ENCODE results near the gene CNKSR3. TPM values are rescaled to one million over a fixed set of nuclear protein-coding genes. Genes with fewer than 3 reads are reported as not detected.

Gene CNKSR3
- total RNA-seq, 1 experiment from 2014 or later = 5.6 TPM

- no peak overlapping the region for H3K27ac Mint-ChIP-seq
- H3K4me3 Mint-ChIP-seq = no peak overlapping the region
- no peaks in the 10 kb centered on the region for H3K27me3 ChIP-seq (ENCODE audit: insufficient read depth, low read length)
Observed at GRCh38 chr6:154430481-154430919, 80.0 kb downstream of the CNKSR3 start.

More at GRCh38 chr6:154430481-154430919, 80.0 kb downstream of the CNKSR3 start:
- no peak overlapping the region for H3K4ac ChIP-seq (ENCODE audit: low read depth, low read length)
- no peak overlapping the region for H4K5ac ChIP-seq (ENCODE audit: insufficient read length, low read depth, low read length)
- H2BK15ac ChIP-seq (ENCODE audit: low read depth, low read length) = no peak overlapping the region
- H4K20me1 ChIP-seq (ENCODE audit: control insufficient read depth, insufficient read depth, insufficient read length) = no peaks in the 10 kb centered on the region
- Mint-ChIP-seq H3K36me3 (ENCODE audit: insufficient read depth in 1 of 3, low read depth in 3 of 3) (peaks cover 9 to 27% (median 12%) of the 10 kb centered on the region in 3 experiments), H3K9me3 (peaks cover 9 to 11% of the 10 kb centered on the region in 2 experiments), H3K27me3 (ENCODE audit: low read depth) (no peaks in the 10 kb centered on the region), H3K4me1 (peaks cover 13 to 16% of the 10 kb centered on the region in 2 experiments)
- no peak overlapping the region for H3K18ac ChIP-seq (ENCODE audit: insufficient read length, low read depth, low read length)
- H3K9me3 ChIP-seq (ENCODE audit: control insufficient read depth, low read depth, low read length) = no peaks in the 10 kb centered on the region
- H2BK5ac ChIP-seq (ENCODE audit: insufficient read length, low read length) = no peak overlapping the region
- no peak overlapping the region for H3K4me2 ChIP-seq (ENCODE audit: insufficient read depth, insufficient read length, low read length)
- H3K4me1 ChIP-seq (ENCODE audit: insufficient read depth, low read length) = peaks cover 4% of the 10 kb centered on the region; the same call in 1 of the 2 replicates
- no peak overlapping the region for H2AK5ac ChIP-seq (ENCODE audit: insufficient read length, low read length)
- DNase-seq = no peak
- no peak overlapping the region for H3K9ac ChIP-seq (ENCODE audit: extremely low read depth, insufficient read length, low read length)
- no peak overlapping the region for H2BK12ac ChIP-seq (ENCODE audit: insufficient read length, low read depth, low read length)
- WGBS (ENCODE audit: extremely low coverage, insufficient read length, low lambda C conversion rate) = no CpG with 5 or more reads among the region's 1 CpG
- H3K14ac ChIP-seq (ENCODE audit: insufficient read depth, low read length) = no peak overlapping the region
- H3K56ac ChIP-seq (ENCODE audit: insufficient read length, low read depth, low read length) = no peak overlapping the region
- no peak overlapping the region for H2BK120ac ChIP-seq (ENCODE audit: low read depth, low read length, poor library complexity, severe bottlenecking)
- H3T11ph ChIP-seq (ENCODE audit: low read length) = no peak overlapping the region
- H3K79me1 ChIP-seq (ENCODE audit: insufficient read depth, low read depth, low read length, poor library complexity, severe bottlenecking) = no peaks in the 10 kb centered on the region
- no peak for TF ChIP-seq CTCF (conservative IDR thresholded peaks at IDR 0.05)
- no peak overlapping the region for H3K27ac ChIP-seq (ENCODE audit: insufficient read length, low read depth, low read length)
- H4K8ac ChIP-seq (replicated peaks; ENCODE audit: insufficient read length, low read depth, low read length) = no peak overlapping the region
- H2AFZ ChIP-seq (ENCODE audit: low read length) = no peak overlapping the region
- H2BK20ac ChIP-seq (ENCODE audit: low read depth, low read length, poor library complexity, severe bottlenecking) = no peak overlapping the region
- no peak overlapping the region for H3K23ac ChIP-seq (ENCODE audit: insufficient read length, low read depth, low read length)
- H3K79me2 ChIP-seq (ENCODE audit: insufficient read depth, low read length) = 0 out of 2 replicates have a peak, but pooled peaks cover 1% of the 10 kb centered on the region
- no peaks in the 10 kb centered on the region for H3K23me2 ChIP-seq (ENCODE audit: insufficient read length, low read depth, low read length, poor library complexity, severe bottlenecking)
- H4K91ac ChIP-seq (ENCODE audit: insufficient read length, low read depth, low read length) = no peak overlapping the region

All from H9 (cell line).